Measurements from ENCODE around the gene PLEK2. TPM values are rescaled to one million over a fixed set of nuclear protein-coding genes. Genes with fewer than 3 reads are reported as not detected.

PLEK2 gene
- total RNA-seq, 1 experiment from 2014 or later, result 13.7 TPM

DNA sequence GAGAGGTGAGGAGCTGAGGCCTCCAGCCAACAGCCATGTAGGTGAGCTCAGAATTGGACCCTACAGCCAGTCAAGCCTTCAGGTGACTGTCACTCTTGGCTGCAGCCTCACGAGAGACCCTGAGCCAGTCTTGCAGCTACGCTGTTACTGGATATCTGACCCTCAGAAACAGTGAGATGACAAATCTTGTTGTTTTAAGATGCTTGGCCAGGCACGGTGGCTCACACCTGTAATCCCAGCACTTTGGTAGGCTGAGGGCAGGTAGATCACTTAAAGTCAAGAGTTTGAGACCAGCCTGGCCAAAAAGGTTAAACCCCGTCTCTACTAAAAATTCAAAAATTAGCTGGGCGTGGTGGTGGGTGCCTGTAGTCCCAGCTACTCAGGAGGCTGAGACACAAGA is 6.2 kb downstream of the PLEK2 start:
- no peak for DNase-seq (ENCODE audit: low read depth)

DNA sequence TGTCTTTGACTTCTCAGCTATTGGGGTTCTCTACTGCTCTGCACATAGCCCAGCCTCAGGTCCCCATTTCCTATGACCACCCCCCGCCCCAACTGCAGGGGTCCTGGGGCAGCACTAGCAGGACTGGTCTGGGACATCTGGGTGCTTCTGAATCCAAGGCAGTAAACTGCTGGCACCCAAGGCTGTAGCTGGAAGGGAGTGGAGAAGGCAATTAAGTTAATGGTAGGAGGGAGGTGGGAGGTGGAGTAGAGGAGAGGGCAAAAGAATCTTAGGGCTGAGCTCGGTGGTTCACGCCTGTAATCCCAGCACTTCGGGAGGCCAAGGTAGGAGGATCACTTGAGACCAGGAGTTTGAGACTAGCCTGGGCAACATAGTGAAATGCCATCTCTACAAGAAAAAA is 11.5 kb downstream of the PLEK2 start:
- no peak for DNase-seq (ENCODE audit: low read depth)

DNA sequence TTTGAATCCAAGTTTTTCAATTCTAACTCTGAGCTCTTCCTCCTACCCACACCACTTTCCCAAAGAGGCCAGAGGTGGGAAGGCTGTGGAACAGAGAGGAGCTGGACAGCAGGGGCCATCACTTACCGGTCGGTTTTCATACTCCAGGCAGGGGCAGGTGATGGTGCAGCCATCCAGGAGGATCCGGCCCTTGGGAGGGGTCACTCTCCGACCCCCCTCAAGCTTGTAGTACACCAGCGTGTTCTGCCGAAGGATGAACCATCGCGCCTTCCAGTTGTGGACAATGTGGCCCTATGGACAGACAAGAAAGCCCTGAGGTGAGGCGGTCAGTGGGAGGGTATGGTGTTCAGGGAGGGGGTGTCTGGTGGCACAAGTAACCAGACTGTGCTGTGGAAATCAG is 14.4 kb downstream of the PLEK2 start:
- no peak for DNase-seq (ENCODE audit: low read depth)

DNA sequence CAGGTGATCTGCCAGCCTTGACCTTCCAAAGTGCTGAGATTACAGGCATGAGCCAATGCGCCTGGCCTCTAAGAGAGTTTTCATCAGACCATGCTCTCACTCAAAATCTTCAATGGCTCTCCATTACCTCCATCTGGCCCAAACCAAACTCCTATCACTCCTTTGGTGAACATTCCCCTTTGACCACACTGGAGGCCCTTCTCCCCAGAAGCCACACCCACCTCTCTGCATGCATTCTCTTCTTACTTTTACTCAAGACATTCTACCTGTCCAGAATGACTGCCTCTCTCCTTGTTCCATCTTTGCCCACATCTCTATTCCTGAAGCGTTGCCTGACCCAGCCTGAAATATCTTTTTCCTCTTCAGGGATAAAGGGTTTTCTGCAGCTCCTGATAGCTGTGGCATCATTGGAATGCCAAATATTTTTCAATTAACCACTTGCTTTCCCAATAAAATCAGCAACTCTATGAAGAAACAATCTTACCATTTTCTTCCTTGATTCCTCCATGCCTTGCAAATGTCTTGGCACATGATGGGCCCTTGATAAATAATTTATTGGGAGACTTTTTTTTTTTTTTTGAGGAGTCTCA is 15.5 kb downstream of the PLEK2 start:
- DNase-seq (ENCODE audit: low read depth), result peak; percentile 25

DNA sequence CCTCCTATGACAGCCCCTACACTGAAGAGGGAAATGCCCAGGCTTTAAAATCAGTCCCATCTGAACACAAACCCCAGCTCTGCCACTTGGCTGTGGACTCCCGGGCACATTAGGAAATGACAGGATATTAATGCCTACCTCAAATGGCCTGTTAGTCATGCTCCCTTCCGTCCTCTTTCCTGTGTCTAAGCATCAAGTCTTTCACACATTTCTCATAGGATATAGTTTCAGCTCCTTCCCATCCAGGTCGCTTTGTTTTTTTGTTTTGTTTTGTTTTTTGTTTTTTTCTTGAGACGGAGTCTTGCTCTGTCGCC is 16.1 kb downstream of the PLEK2 start:
- DNase-seq (ENCODE audit: low read depth), result peak; percentile 17

DNA sequence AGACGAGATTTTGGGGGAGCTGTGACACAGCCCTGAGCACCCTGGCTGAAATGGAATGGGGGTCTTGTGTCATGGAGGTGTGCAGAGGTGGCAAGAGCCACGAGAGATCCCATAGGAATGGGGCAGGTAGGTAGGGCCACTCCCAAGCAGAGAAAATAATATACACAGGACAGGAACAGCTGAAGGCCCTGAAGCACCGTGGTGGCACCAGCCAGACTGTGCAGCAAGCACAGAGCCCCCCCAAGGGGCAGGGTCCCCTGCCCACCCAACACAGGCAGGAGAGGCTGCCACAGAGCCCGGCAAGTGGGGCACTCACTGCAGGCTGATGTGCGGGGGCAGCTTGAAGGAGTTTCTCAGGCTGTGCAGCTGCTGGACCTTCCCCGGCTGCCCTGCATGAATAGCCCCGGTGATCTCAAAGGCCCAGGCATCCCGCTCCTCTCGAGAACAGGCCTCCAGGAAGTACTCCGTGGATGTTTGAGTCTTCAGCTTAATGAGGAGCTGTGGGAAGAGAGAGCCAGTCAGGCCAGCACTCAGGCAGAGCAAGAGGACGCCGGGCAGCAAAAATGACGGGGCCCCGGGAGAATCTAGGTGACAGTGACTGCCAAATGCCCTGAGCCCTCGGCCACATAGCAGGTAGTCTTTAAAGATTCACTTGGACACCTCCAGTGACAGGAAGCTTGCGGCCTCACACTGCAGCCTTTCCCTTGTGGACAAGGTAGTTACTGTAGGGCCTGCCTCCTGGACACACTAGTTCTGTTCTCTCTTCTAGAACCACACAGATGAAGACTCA is 16.7 kb downstream of the PLEK2 start:
- no peak for DNase-seq (ENCODE audit: low read depth)

DNA sequence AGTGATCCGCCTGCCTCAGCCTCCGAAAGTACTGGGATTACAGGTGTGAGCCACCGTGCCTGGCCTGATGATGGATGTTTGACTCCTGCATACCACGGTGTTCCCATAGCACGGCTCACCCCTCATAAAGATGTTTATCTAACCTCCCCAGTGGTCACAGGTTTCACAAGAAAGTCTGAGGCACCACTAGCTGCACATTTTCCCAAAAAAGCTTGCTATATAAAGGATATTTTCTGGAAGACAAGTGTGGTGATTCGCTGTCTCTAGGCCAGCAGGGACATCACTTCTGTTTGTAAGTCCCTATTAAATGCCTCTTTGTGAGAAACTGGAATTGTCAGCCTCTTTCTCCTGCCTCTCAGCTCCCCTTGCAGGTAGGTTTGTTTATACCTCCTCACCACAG is 18.3 kb downstream of the PLEK2 start:
- DNase-seq (ENCODE audit: low read depth), result no peak

DNA sequence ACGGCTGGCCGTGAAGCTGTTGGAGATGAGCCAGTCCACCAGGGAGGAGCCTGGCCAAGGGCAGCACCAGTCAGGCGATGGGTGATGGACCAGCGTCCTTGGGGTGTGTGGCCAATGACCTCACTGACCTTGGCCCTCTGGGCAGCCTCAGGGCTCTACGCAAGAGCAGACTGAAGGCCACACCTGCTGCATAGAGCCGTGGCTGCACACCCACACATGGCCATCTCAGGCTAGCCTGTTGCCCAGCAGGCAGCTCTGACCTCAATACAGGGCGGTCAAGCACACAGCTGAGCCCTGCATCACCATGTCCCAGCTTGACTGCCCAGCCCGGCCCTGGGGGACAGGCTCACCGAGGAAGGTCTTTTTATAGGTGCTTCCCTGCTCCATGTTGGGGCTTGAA is 19.2 kb downstream of the PLEK2 start:
- DNase-seq (ENCODE audit: low read depth), result no peak

DNA sequence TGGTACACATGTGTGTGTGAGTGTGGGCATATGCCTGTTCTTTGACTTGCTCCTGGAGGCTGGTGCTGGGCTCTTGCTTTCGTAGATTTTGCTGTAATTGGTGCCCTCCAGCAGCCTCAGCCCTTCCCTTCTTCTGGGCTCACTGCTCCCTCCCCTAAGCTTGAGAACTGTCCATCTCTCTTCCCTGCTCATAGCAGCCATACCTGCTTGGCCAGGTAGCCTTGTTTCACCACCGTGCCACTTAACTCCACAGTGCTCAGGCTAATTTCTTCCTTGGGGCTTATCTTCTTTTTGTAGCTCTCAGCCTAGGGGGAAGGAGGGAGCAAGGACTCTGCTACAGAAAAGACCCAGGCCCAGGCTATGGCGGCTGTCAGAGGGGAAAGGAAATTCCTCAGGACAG is 19.8 kb downstream of the PLEK2 start:
- DNase-seq (ENCODE audit: low read depth), result no peak

DNA sequence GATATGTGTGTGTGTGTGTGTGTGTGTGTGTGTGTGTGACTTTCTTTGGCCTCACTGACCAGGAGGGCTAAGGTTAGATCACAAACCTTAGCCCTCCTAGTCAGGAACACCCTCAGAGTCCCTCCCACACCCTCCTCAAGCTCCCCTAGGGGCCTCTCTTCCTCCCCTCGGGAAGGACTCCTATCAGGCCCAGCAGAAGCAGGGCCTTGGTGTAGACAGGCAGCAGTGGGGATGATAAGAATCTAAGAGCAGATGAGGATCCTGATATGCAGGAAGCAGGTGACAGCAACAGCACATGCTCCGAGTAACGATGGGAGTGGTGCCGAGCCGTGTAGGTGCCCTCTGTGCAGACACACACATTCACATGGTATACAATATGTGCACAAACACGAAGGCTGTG is 20.7 kb downstream of the PLEK2 start:
- no peak for DNase-seq (ENCODE audit: low read depth)

DNA sequence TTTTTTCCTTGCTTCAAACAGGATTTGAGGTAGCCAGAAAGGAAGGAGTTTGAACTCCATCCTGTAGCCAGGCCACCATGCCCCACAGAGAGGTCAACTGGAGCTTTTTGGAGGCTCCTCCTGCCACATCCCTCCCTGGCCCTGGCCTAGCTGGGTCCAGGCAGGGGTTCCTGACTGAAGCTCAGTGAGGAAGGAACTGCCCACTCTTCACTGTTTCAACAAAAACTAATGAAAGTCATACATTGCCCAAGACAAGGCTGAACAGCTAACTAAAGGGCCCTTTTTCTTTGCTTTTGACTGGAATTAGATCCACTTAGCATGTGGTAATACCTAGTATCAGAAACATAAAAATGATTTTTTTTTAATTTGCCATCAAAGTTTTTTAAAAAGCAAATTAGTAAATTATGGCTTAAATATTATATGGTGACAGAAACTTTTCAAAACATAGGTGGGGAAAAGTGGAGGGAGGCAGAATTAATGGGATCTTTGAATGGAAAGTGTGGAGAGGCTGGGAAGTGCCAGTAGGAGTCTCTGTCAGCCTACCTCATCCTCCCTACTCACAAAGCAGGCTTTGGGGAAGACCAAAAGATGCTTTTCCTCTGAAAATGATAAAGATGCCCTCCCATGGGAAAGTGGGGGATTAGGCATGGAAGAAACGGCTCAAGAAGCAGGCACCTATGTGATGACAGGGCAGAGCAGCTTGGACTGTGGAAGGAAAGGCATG is 22.0 kb downstream of the PLEK2 start:
- no peak for DNase-seq (ENCODE audit: low read depth)

DNA sequence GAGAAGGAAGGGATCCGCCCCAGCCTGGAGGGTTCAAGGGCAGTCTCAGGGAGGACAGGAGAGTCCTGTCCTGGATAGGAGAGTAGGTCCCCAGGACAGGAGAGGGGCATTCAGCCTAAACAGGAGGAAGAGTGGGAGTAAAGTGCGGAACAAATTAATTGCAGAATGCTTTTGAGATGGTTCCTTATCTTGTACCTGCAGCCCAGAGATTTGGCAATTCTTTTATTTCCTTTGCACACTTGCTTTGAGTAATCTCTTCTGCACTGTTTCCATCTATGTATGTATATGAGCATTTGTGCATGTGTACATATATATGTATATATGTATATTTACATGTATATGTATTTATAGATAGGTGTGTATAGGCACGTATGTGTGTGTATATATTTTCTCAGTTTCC is 22.7 kb downstream of the PLEK2 start:
- no peak for DNase-seq (ENCODE audit: low read depth)

DNA sequence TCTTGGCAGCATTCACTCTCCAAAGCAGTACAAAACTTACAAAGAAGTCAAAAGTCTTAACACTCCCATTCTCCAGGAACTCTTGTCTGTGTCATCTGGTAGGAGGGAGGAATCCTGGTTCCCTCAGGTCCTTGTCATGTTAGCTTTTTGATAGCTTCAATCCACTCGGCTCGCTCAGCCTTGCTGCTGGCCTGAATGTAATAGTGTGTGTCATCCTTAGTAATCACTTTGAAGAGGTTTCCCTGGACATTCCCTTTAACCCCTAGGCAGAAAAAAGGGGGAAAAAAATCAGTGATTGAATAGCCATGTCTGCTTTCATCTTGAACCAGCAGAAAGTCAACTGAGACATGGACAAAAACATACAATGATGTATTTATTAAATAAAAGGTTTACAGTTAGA is 24.8 kb downstream of the PLEK2 start:
- peak; percentile 63 for DNase-seq (ENCODE audit: low read depth)

DNA sequence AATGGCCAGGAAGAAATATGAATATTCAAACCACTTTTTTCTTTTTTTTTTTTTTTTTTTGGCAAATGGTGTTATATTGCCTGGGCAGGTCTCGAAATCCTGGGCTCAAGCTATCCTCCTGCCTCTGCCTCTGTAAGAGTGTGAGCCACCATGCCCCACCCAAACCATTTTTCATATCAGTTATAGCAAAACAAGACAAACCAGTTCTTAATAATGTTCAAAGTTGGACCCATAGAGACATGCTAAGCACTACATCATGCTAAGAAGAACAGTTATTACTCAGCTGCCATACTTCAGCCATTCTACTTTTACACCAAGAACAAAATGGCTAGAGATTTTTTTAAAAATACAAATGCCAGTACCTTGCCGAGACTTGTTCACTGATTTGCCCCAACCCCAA is 26.3 kb downstream of the PLEK2 start:
- DNase-seq (ENCODE audit: low read depth), result no peak

DNA sequence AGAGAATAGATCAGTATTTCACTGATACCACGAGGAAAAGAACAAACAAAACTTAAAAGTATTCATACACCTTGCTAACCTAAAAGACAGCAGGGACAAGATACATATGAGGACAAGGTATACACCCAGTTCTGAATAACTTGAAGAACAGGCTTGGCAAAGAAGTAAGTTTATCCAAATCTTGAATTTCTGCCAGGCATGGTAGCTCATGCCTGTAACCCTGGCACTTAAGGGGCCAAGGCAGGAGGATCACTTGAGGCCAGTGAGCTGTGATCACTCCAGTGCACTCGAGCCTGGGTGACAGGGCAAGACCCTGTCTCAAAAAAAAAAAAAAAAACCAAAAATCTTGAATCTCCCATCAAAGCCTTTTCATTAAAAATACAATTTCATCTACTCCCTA is 26.8 kb downstream of the PLEK2 start:
- DNase-seq (ENCODE audit: low read depth), result no peak

DNA sequence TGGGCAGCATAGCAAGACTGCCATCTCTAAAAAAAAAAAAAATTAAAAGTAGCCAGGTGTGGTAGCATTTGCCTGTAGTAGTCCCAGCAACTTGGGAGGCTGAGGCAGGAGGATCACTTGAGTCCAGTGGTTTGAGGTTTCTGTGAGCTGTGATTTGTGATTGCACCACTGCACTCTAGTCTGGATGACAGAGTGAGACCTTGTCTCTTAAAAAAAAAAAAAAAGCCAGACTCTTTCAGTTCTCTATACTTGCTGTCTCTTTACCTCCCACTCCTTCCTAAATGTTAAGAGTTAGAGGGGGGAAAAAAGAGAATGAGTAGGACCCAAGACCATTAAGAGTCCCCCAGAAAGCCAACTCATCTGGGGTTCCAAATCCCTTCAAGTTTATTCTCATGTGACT is 34.0 kb downstream of the PLEK2 start:
- no peak for DNase-seq (ENCODE audit: low read depth)

DNA sequence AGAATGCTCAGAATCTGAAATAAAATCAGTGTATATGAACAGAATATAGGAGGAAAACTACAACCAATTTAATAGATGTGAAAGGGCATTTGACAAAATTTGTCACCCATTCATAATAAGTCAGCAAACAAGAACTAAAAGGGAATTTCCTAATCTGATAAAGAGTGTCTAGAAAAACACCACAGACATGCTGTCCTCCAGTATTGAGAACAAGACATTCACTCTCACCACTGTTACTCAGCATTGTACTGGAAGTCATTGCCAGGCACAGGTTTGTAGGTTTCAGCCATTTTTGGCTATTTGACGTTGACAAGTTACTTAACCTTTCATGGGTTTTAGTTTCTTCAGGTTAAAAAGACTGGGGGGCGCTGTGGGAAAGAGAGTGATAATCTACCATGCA is 38.6 kb downstream of the PLEK2 start:
- no peak for DNase-seq (ENCODE audit: low read depth)

DNA sequence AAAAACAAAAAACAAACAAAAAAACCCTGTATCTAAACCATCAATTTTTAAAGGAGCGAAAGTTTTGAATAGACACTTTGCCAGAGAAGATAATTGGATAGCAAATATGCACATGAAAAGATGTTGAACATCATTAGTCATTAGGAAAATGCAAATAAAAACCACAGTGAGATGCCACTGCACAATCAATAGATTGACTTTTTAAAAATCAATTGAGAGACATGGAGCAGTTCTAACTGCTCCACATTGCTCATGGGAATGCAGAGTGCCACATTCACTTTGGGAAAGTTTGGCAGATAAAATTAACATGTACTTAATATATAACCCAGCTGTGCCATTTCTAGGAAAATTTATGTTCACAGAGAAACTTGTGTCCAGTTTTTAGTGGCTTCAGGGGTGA is 39.1 kb downstream of the PLEK2 start:
- no peak for DNase-seq (ENCODE audit: low read depth)

DNA sequence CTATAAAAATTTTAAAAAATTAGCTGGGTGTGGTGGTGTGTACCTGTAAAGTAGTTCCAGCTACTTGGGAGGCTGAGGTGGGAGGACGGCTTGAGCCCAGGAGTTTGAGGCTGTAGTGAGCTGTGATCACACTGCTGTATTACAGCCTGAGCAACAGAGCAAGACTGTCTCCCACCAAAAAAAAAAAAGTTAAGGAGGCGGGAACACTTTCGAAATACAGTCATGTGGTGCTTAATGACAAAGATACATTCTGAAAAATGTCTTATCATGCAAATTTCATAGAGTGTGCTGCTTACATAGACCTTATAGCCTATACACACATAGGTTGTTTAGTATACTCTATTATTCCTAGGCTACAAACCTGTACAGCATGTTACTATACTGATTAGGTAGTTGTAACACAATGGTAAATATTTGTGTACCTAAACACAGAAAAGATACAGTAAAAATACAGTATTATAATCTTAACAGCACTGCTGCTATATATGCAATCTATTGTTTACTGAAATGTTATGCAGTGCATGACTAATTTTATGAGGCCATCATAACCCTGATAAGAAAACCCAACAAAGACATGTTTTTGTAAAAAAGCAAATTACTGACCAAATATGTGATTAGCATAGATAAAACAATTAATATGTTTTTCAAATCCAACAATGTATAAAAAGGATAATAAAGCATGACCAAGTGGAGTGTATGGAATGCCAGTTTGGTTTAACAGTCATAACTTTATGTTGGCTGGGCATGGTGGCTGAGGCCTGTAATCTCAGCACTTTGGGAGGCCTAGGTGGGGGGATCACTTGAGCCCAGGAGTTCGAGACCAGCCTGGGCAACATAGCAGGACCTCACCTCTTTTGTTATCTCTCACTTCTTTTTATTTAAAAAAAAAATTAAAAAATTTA is 40.5 kb downstream of the PLEK2 start:
- DNase-seq (ENCODE audit: low read depth), result no peak

DNA sequence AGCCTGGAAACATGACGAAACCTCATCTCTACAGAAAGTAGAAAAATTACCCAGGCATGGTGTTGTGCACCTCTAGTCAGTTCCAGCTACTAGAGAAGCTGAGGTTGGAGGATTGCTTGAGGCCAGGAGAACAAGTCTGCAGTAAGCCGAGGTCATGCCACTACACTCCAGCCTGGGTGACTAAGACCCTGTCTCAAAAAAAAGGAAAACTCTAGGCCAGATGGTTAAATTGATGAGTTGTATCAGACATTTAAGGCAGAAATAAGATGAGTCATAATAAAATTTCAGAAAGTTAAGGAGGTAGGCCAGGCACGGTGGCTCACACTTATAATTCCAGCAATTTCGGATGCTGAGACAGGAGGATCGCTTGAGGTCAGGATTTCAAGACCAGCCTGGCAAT is 41.1 kb downstream of the PLEK2 start:
- DNase-seq (ENCODE audit: low read depth), result peak; percentile 53

DNA sequence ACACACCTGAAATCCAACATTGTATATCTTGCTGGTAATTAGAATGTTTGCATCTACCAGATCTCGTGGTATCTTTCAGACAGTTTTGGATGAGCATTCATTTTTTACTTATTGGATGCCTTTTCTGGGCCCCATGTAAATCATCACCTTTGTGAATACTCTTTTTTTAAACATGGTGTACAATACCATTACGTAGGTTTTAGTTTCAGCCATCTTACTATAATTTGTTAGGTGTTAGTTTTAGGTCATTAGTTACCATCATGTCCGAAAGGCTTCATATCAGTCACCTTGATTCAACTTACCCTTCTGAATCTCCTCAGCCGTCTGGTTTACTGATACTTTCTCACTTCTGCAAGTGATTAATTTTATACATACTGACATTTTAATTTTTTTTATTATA is 46.5 kb downstream of the PLEK2 start:
- DNase-seq (ENCODE audit: low read depth), result no peak

DNA sequence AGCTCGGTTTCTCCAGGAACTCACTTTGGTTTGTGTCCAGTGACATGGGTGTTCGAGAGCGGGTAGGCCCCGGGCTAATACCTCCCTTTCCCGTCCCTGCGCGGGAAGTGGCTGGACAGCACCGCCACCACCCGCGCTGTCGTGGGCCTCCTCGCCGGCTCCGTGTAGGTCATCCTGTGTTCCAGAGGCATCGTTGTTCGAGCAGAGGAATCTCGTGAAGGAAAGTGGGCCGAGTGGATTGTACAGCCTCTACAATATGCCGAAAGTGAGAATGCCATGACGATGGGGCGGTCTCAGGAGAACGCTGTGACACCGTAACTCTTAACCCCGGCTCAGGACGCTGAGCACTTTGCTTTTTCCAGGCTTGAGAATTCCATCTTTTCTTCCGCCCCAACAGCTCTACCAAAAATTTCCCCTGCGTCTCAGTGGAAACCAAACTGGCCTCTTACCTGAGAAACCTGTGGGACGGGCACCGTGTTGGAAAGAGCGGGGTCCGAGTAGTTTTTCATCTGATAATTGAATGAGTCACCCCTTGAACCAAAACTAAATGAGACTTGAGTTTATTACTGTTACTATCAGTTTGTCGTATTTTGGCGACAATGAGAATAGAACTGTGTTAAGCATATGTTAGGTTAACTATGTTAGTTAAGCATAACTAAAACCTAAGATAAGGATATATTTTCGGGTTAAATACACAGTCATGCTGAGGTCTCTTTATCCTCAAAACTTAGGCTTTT is 51.3 kb downstream of the PLEK2 start:
- no peak for DNase-seq (ENCODE audit: low read depth)
